ENCODE data around the gene LRRC7. TPM values are rescaled to one million over a fixed set of nuclear protein-coding genes. Genes with fewer than 3 reads are reported as not detected.

LRRC7 gene
- total RNA-seq, 1 experiment from 2014 or later: 0.14 TPM

DNA sequence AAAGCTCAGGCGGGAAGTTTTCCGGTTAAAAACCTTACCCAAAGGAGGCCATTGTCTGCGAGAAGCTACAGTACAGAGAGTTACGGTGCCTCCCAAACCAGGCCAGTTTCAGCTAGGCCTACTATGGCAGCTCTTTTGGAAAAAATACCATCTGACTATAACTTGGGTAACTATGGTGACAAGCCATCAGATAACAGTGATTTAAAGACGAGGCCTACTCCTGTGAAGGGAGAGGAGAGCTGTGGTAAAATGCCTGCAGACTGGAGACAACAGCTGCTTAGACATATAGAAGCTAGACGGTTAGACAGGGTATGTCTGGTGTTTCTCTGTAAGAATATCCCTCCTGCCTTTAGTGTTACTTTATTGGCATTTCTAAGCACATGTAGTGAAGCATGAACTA lies 471.8 kb downstream of the LRRC7 start:
- Mint-ChIP-seq H3K4me1 (ENCODE audit: low read depth, unreplicated experiment) (peaks cover 11% of the 10 kb centered on the region), H3K27ac (ENCODE audit: unreplicated experiment) (no peak overlapping the region), H3K4me3 (ENCODE audit: low read depth, unreplicated experiment) (no peak overlapping the region), H3K36me3 (ENCODE audit: insufficient read depth, unreplicated experiment) (no peaks in the 10 kb centered on the region), H3K9me3 (ENCODE audit: low read depth, unreplicated experiment) (no peaks in the 10 kb centered on the region), H3K27me3 (ENCODE audit: unreplicated experiment) (no peaks in the 10 kb centered on the region)
- DNase-seq: no peak
- TF ChIP-seq, protein P1, sequence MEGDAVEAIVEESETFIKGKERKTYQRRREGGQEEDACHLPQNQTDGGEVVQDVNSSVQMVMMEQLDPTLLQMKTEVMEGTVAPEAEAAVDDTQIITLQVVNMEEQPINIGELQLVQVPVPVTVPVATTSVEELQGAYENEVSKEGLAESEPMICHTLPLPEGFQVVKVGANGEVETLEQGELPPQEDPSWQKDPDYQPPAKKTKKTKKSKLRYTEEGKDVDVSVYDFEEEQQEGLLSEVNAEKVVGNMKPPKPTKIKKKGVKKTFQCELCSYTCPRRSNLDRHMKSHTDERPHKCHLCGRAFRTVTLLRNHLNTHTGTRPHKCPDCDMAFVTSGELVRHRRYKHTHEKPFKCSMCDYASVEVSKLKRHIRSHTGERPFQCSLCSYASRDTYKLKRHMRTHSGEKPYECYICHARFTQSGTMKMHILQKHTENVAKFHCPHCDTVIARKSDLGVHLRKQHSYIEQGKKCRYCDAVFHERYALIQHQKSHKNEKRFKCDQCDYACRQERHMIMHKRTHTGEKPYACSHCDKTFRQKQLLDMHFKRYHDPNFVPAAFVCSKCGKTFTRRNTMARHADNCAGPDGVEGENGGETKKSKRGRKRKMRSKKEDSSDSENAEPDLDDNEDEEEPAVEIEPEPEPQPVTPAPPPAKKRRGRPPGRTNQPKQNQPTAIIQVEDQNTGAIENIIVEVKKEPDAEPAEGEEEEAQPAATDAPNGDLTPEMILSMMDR (IDR thresholded peaks at IDR 0.05; ENCODE audit: unreplicated experiment): no peak
- intact Hi-C loops (cut with micrococcal nuclease; ENCODE audit: unreplicated experiment): no loop called here
- no TSS peak for BruUV-seq (replicated peaks)
- CTCF ChIA-PET: no interaction called here

DNA sequence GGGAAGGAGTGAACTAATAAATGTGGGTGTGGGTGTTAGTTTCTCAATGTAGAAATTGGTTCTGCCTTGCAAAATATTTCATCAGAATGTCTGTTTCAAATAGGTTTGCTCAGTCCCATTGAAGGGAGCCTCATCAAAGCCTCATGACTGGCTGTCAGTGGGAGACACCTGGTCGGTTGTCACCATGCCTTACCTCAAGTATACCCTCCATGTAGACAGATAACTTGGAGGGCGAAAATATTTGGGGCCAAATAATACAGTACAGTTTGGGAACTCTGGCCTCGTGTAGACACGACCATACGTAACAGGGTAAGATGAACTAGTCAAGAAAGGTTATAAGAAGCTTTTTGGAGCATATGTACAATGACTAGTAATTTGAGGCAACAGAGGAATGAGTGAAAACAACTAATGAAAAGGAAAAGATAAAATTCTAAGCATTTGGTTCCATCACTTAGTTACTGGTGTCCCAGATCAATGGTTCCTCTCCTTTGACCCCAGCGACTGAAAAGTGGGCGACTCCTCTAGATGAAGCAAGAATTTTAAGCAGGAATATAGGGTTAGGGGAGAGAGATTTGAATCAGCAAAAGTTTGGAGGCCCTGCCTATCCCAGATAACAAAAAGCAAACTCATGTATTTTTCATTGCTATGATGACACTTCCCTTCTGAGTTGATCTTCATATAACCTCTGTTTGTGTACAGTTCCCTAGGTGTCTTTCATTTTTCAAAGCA lies 473.8 kb downstream of the LRRC7 start:
- Mint-ChIP-seq H3K9me3 (ENCODE audit: low read depth, unreplicated experiment) (no peaks in the 10 kb centered on the region), H3K4me3 (ENCODE audit: low read depth, unreplicated experiment) (no peak overlapping the region), H3K4me1 (ENCODE audit: low read depth, unreplicated experiment) (peaks cover 25% of the 10 kb centered on the region), H3K27ac (ENCODE audit: unreplicated experiment) (no peak overlapping the region), H3K27me3 (ENCODE audit: unreplicated experiment) (no peaks in the 10 kb centered on the region), H3K36me3 (ENCODE audit: insufficient read depth, unreplicated experiment) (no peaks in the 10 kb centered on the region)
- intact Hi-C loops (cut with micrococcal nuclease; ENCODE audit: unreplicated experiment): loop anchor here (5.0 kb wide), 1 partner anchor 91 kb away; no protein-coding TSS in a partner anchor
- BruUV-seq (replicated peaks): no TSS peak
- CTCF ChIA-PET: no interaction called here
- TF ChIP-seq, protein P1 (IDR thresholded peaks at IDR 0.05; ENCODE audit: unreplicated experiment): no peak
- no peak for DNase-seq

DNA sequence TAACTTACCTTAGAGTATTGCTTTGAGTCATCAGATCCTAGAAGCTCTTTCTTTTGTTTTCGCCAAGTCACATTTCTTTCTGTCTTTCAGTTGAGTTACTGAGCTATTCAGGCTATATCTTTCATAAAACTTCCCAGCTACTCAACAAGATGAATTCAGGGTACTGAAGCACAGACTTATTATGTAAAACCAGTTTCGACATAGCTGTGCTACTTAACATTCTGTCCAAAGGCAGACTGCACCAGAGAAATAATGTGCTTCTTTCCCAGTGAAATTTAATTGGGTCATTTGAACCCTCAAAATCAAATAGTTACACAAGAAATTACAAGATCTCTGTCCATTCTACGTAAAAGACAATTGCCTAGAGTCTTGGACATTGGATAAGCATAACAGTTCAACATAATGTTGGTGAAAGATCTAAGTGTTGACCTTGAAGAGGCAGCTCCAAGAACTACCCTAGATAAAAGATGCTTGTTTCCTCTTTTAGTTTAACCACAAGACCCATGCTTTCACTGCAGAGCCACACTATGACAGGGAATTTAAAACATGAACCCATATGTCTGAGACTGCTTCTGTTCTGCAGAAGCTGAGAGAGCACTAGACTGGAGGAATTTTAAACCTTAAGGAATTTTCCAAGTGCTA lies 474.5 kb downstream of the LRRC7 start:
- Mint-ChIP-seq H3K4me3 (ENCODE audit: low read depth, unreplicated experiment) (no peak overlapping the region), H3K4me1 (ENCODE audit: low read depth, unreplicated experiment) (peaks cover 25% of the 10 kb centered on the region), H3K27ac (ENCODE audit: unreplicated experiment) (no peak overlapping the region), H3K36me3 (ENCODE audit: insufficient read depth, unreplicated experiment) (no peaks in the 10 kb centered on the region), H3K9me3 (ENCODE audit: low read depth, unreplicated experiment) (no peaks in the 10 kb centered on the region), H3K27me3 (ENCODE audit: unreplicated experiment) (no peaks in the 10 kb centered on the region)
- no TSS peak for BruUV-seq (replicated peaks)
- intact Hi-C loops (cut with micrococcal nuclease; ENCODE audit: unreplicated experiment): loop anchor here (5.0 kb wide), 1 partner anchor 90 kb away; no protein-coding TSS in a partner anchor
- TF ChIP-seq, protein P1 (IDR thresholded peaks at IDR 0.05; ENCODE audit: unreplicated experiment): no peak
- no peak for DNase-seq
- CTCF ChIA-PET: no interaction called here

DNA sequence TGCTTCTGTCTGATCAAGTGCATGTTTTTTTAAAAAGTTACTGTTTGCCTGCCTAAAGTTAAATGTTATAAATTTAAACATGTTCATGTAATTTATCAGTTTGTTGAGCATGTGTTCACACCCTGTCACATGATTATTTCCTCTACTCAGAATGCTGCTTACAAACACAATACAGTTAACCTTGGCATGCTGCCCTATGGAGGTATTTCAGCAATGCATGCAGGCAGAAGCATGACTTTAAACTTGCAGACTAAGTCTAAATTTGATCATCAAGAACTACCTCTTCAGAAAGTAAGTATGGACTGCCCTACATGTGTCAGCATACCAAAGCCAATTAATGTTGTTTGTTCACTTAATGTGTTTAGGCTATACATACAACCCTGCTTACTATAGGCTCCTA lies 476.1 kb downstream of the LRRC7 start:
- intact Hi-C loops (cut with micrococcal nuclease; ENCODE audit: unreplicated experiment): loop anchor here (2.0 to 5.0 kb wide), 2 partner anchors 77 to 88 kb away; no protein-coding TSS in a partner anchor

More for the DNA sequence above, 476.1 kb downstream of the LRRC7 start:
- Mint-ChIP-seq H3K27ac (ENCODE audit: unreplicated experiment) (no peak overlapping the region), H3K27me3 (ENCODE audit: unreplicated experiment) (no peaks in the 10 kb centered on the region), H3K4me3 (ENCODE audit: low read depth, unreplicated experiment) (no peak overlapping the region), H3K9me3 (ENCODE audit: low read depth, unreplicated experiment) (no peaks in the 10 kb centered on the region), H3K4me1 (ENCODE audit: low read depth, unreplicated experiment) (peaks cover 25% of the 10 kb centered on the region), H3K36me3 (ENCODE audit: insufficient read depth, unreplicated experiment) (no peaks in the 10 kb centered on the region)
- TF ChIP-seq, protein P1 (IDR thresholded peaks at IDR 0.05; ENCODE audit: unreplicated experiment): no peak
- DNase-seq: peak; percentile 61
- no TSS peak for BruUV-seq (replicated peaks)
- CTCF ChIA-PET: no interaction called here
